Gastrocnemius medialis (tissue), 4 donors: ENCODE results near the gene STEAP1B.

Experiments used
- POLR2A ChIP-seq, 2 donors: fragments of 450-650 bp; IDR thresholded peaks; one replicate each; pipeline ENCODE4 v1.6.1; 2017; ENCODE audit warnings: antibody characterized with exemption in 2 of 2, mild to moderate bottlenecking in 2 of 2, moderate library complexity in 2 of 2
- TF ChIP-seq, protein P1 (sequence below), 5 experiments: fragments of 450-650 bp in 3 of 5; fragments of 200-600 bp in 2 of 5; sonication (generic) in 2 of 5; IDR thresholded peaks in 4 of 5; conservative IDR thresholded peaks in 1 of 5; 1 replicate in 4 of 5; 2 replicates in 1 of 5; pipeline ENCODE4 v1.5.1; 2016 to 2019; ENCODE audit warnings: antibody characterized with exemption in 5 of 5, mild to moderate bottlenecking in 3 of 5, moderate library complexity in 3 of 5

DNA sequence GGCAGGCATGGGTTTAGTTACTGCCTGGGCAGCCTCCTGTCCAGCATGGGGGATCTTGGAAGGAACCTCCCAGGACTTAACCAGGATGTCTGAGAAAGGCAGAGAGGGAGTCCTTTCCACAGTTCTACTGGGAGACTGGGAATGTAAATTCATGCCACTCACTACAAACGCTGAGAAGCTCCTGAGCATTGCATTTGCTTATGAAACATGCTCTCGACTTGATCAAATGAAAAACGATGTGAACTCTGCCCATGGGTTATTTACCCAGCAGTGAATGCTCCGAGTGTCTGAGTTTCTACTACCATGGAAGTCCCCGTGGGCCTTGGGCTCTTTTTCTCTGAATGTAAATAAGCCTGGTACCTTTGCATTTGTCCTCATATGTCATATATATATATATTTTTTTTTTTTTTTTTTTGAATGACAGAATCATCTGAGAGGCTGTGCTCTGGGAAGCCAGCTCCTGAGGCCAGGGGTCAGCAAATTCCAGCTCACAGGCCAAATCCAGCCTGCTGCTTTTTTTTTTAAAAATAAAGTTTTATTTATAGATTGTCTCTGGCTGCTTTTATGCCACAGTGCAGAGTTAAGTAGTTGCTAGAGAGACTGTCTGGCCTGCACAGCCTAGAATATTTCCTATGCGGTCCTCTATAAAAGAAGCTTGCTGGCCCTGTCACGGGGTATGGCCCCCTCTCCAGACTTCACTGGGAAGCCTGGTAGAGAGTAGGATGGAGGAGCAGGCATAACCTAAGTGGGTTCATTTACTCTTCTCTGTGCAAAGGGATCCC is 121.6 kb downstream of the STEAP1B start:
- TF ChIP-seq, protein P1, sequence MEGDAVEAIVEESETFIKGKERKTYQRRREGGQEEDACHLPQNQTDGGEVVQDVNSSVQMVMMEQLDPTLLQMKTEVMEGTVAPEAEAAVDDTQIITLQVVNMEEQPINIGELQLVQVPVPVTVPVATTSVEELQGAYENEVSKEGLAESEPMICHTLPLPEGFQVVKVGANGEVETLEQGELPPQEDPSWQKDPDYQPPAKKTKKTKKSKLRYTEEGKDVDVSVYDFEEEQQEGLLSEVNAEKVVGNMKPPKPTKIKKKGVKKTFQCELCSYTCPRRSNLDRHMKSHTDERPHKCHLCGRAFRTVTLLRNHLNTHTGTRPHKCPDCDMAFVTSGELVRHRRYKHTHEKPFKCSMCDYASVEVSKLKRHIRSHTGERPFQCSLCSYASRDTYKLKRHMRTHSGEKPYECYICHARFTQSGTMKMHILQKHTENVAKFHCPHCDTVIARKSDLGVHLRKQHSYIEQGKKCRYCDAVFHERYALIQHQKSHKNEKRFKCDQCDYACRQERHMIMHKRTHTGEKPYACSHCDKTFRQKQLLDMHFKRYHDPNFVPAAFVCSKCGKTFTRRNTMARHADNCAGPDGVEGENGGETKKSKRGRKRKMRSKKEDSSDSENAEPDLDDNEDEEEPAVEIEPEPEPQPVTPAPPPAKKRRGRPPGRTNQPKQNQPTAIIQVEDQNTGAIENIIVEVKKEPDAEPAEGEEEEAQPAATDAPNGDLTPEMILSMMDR (IDR thresholded peaks at IDR 0.05 in 4 of 5, conservative IDR thresholded peaks at IDR 0.05 in 1 of 5), result no peak
- no peak for TF ChIP-seq POLR2A (IDR thresholded peaks at IDR 0.05)
